NCI-H1436 (cell line): ENCODE data around the gene ITGA11.

Experiments
- DNase-seq: peaks from one replicate; lab custom pipeline; 2025; lab: John Stamatoyannopoulos, UW

ITGA11 gene

GRCh38 chr15:68311464-68311835, 120.5 kb downstream of the ITGA11 start:
- DNase-seq: no peak

GRCh38 chr15:68310804-68311463, 121.0 kb downstream of the ITGA11 start:
- DNase-seq: no peak

DNA sequence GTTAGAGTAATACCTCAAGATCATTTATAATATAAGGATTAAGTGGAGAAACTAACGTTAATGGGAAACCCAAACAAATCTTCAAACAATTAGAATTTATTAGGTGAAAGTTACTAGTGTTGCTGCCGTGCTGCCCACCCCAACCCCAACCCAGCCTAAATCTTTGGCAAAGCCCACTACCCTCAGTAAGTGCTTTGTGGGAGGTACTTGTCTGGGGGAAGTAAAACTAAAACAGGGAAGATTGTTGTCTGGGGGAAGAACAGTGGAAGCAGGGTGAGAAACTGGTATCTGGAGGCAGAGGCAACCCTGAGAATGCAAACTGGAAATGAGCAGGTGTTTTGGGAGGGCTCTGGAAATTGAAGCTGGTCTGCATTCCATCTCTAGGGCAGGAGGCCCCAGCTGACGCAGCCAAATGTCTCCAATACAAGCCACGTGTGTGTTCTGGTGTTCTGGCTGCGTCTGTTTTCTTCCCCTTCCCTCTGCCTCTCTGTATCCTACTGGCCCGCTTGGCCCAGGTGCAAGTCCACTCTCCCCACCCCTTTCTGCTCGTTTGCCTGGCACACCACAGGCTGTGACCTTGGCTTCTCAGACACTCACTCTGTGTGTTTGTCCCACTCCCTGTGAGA, 121.7 kb downstream of the ITGA11 start:
- DNase-seq: no peak

DNA sequence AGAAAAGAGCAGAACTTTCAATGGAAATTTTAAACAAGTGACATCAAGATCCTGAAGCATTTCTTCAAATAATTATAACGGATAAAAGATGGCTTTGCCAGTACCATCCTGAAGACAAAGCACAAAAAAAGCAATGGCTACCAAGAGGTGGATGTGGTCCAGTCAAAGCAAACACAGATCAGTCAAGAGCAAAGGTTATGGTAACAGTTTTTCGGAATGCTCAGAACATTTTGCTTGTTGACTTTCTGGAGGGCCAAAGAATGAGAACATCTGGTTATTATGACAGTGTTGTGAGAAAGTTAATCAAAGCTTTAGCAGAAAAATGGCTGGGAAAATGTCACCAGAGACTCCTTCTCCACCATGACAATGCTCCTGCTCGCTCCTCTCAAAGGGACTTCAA, 122.9 kb downstream of the ITGA11 start:
- DNase-seq: no peak

DNA sequence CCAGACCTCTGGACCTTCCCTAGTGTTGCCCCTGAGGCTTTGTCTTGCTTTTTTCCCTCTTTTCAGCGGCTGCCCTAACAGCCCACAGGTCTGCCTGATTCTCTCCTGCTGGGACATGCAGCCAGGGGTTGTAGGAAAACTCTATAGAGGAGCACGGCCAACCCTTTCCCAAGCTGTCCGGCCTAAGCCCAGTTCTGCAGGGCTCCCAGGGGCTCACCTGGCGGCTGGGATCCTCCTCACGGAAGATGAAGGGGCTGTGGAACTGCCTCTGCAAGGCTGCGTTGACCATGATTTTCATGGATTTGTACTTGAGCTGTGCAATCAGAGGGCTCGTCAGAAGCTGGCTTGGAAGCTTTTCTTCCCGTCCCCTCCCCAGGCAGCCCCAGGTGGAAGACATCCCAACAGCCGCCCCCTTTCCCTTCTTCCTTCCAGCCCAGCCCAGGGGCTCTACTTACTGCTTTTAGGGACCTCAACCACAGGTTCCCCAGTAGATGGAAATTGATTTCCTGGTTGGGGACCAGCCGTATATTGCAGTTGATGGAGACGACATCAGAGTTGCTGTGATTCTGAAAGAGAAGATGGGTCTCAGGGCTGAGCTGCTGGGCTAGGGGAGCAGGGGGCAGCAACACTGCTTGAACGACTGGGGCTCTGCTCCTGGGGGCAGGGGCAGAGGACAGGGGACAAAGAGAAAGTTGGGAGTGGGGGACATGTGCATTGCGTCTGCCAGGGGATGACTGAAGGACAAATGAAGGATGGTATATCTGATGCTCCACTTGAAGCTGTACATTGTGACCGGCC, 124.6 kb downstream of the ITGA11 start:
- no peak for DNase-seq

GRCh38 chr15:68305420-68305871, 126.5 kb downstream of the ITGA11 start:
- no peak for DNase-seq

- no peak for DNase-seq
Observed at GRCh38 chr15:68304589-68305337, 127.2 kb downstream of the ITGA11 start.

GRCh38 chr15:68303560-68304436, 128.2 kb downstream of the ITGA11 start:
- no peak for DNase-seq

GRCh38 chr15:68303134-68303533, 128.8 kb downstream of the ITGA11 start:
- no peak for DNase-seq

- DNase-seq: no peak
Observed at GRCh38 chr15:68302729-68303128, 129.2 kb downstream of the ITGA11 start.

DNA sequence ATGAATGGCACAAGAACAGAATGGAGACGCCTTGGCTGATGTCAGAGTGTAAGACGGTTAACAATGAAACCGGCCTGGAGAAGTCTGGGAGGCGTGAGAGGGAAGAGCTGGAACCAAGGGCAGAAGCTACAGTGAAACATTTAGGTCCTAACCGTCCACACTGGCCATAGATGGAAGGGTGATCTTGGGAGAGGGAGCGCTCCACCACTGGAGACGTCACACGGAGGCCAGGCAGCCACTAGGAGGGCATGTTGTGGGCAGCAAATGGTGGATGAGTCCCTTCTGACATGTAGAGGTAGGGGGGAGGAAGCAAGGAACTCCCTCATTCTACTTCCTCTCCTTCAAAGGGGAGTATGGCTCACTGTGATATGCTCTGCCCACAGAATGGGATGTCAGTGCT, 130.7 kb downstream of the ITGA11 start:
- DNase-seq: no peak

DNA sequence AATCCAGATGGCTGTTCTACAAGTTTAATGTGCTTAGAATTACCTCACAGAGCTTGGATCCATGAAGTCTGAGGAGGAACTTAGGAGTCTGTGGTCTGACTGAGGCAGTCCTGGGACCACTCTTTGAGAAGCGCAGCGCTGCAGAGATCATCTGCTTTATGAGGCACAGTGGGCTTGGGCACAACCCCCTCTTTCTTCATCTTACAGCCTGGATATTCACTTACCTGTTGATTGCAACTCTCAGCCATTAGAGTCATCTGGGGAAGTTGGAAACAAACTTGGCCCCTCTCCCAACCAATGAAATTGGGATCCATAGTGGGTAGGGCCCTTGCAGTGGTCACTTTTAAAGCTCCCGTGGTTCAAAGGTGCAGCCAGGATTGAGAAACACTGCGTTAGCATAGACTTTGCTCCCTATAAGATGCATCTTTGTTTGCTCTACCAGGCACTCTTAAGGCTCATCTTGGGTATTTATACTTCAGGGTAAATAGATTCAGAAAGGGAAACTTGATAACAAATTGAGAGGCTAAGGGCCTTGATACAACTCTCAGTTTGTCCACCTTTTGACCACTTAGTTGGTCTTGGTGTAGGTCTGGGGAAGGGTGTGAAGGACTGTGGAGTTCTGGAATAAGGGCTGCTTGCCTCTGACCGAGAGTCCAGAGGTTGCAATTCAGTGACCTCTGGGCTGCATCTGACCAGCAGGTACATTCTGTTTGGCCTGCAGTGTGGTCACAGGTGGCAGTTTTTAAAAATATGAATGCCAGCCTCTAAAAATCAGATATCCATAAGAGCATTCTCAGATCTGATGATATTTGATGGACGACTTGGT, 131.6 kb downstream of the ITGA11 start:
- no peak for DNase-seq

- no peak for DNase-seq
Observed at GRCh38 chr15:68299436-68299835, 132.5 kb downstream of the ITGA11 start.

DNA sequence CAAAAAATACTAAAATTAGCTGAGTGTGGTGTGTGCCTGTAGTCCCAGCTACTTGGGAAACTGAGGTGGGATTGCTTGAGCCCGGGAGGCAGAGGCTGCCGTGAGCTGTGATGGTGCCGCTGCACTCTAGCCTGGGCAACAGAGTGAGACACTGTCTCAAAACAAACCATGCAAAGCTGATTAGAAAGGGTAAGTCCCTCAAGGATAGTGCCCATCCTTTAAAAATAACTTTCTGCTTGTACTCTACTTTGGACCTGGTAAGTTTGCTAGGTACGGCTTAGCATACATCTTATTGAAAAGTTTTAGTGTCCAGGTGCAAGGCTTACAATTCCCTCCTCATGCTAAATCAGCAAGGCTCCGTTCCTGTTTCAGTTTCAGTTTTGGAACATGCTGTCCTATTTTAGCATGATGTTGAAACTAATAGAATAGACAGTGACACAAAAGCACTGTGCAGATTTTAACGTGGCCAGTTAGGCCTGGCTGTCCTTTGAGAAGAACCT, 133.0 kb downstream of the ITGA11 start:
- DNase-seq: no peak

DNA sequence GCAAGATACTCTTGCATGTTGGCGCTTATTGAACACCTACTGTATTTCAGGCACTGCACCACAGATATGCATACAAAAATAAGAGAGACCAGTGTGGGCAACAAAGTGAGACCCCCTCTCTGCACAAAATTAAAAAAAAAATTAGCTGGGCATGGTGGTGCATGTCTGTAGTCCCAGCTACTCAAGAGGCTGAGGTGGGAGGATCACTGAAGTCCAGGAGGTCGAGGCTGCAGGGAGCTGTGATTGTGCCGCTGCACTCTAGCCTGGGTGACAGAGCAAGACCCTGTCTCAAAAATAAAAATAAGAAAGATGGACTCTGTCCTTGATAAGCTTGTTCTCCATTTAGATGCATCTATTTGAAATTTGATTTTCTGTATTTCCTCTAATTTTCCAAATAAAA, 133.6 kb downstream of the ITGA11 start:
- DNase-seq: no peak

DNA sequence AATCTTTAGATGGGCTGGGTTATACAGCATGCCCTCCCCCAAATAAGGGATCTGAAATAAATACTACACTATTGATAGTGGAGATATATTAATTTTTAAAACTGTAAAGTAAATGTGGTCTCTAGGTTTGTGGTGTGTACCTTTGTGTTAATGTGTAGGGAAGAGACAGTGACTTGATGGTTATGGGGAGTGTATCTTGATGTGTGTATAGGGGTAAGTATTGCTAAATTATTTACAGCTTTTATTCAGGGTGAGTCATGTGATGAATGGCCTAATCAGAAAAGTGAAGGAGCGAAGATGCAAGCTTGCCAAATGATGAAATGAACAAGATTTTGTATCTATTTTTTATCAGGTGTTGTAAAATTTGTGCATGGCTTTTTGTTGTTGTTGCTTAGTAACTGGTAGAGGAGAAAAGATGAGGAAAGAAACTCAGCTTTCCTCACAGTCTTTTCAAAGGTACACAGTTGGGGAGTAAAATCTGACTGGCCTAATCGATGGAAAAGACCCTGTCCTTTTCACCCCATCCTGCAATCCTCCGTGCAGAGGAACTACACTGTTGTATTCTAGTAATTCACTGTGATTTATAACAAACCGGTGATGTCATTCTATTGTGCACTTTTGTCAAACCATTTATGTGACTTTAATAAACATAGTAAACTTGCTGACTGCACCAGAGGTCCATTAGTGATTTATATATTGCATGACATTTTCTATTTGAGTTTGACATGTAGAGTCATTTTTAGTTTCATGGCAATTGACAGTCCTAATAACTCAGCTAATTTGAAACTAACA, 136.8 kb downstream of the ITGA11 start:
- no peak for DNase-seq

DNA sequence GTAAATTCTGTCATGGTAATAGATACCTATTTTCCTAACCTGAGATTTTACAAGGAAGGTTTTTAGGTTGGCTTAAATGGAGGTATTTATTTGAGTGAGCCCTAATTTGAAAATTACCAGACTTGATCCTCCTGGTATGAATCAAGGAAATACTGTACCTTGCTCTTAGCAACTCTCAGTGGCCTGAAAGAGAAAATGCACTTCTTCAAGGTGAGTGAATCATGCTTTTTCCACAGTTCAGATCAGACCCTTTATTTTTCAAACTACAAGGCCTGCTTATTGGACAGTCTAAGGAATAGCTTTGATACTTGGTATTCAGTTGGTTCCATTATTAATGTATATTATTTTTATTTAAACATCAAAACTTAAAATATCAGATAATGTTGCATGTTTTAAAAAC, 139.0 kb downstream of the ITGA11 start:
- DNase-seq: no peak

- DNase-seq: no peak
Observed at GRCh38 chr15:68292157-68292781, 139.7 kb downstream of the ITGA11 start.

- DNase-seq: no peak
Observed at GRCh38 chr15:68290715-68291114, 141.2 kb downstream of the ITGA11 start.
